ENCODE measurements around the gene MYMK.

Gene MYMK

DNA sequence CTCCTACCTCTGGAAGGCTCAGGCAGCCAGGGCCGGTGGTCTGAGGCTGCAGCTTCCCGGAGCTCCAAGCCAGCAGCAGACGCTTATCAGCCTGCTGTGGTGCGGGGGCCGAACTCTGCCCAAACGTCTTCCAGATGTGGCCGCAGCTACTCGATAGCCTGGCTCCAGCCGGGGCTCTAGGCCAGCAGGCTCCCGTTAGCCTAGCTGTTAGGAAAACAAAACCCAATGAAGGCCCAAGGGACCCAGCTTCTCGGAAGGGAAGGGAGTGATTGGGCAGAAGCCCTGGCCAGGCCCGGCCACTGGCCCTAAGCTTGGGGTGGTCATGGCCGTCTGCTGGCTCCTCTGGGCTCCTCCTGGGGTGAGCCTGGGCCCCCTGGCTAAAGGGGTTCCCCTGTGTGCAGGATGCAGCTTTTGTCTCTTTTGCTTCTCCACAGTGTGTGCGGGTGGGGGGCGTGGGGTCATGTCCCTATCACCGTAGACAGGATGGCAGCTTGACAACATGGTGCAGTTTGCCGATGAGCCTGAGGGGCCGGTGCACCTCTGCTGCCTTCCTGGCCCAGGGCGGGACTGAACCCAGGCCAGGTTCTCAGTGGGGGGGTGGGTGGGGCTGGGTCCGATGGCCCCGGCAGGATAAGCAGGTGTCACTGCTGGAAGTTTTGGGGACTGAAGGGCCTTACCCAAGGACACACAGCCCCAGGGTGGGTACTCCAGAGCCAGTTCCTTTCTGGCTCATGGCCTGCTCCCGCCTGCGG lies 18.7 kb downstream of the MYMK start:
- DNase-seq (ENCODE audit: low read depth in 4 of 4, low spot score in 1 of 4): no peak

DNA sequence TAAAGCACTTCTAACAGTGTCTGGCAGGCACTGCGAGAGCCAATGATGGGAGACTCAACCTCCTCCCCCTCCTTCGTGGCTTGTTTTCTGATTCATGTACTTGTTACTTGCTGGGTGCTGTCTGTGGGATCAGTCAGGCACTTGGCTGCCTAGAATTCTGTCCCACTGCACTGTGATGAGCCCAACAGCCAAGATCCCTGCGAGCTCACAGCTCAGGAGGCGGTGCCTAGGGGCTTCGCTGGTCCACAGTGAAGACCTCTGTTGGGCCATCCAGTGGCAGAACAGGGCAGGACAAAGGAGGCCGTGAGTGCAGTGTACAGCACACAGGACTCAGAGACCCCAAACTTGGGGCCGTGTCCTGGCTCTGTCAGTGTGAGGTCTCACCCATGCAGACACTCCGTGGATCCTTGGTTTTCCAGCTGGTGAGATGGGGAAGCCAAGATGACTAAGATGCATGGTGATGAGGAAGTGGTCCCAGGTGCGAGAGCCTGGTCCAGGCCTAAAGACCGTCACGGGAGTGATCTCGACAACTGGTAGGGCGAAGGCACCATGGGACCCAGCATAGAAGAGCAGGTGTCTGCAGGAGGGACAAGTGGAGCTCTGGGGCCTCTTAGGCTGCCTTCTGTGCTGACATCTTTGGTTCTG lies 19.5 kb downstream of the MYMK start:
- no peak for DNase-seq (ENCODE audit: low read depth in 4 of 4, low spot score in 1 of 4)

DNA sequence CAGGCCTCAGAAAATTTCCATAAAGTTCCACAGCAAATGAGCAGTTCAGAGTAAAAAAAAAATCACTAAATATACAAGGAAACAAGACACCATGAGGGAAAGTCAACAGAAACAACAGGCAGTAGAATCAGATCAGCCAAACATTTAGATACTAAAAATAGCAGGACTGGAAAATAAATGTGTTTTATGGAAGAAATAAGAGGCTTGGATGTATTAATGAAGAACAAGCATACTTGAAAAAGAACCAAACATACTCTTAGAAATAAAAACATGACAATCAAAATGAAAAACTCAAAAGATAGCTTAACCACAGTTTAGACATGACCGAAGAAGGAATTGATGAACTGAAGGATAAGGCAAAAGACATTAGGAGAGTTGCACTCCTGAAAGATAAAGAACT lies 22.6 kb downstream of the MYMK start:
- DNase-seq (ENCODE audit: low read depth in 4 of 4, low spot score in 1 of 4): no peak

DNA sequence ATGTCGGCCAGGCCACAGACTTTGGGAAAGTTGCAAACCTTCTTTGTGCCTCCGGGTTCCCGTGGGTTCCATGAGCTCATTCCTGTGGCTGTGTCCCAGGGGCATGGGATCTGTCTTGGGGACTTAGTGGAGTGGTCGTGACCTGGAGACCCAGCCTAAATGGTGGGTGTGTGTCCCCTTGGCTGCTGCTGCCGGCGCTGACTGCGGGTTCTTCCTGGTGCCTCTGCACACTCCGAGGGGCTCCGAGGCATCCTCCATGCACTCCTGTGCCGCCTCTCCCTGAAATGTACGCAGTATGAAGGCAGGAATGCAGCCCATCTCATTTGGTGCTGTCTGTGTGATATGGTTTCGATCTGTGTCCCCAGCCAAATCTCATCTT lies 24.9 kb downstream of the MYMK start:
- no peak for DNase-seq (ENCODE audit: low read depth in 4 of 4, low spot score in 1 of 4)

DNA sequence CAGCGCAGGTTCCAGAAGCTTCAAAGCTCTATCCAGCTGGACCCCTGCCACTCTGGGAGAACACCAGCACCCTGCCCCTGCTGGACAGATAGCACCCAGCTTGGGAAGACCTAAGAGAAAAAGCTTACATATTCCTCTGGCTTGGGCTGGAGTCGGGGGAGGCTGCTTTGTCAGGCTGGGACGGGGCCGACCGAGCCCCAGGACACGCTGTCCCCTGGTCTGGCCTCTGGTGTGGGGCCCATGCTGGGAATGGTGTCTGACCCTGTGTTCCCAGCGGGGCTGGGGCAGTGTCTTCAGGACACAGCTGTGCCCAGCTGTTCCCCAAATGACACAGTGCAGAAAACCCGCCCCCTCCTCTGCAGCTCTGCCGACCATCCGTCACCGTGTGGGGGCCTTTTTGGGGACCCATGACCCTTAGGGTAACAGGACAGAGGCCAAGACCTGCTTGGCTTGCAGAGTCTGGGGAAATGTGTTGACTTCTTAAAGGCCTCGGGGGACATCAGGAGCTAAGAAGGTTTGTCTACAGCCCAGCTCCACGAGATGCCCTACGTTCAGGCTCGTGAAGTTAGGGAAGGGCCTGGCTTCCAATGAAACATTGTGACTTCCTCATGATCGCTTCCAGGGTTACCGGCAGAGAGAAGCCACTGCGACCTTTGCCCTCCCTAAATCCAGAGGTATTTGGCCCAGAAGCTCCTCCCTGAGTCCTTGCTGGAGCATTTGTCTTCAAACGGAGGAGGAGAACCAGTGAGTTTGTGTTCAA lies 25.4 kb downstream of the MYMK start:
- no peak for DNase-seq (ENCODE audit: low read depth in 4 of 4, low spot score in 1 of 4)

DNA sequence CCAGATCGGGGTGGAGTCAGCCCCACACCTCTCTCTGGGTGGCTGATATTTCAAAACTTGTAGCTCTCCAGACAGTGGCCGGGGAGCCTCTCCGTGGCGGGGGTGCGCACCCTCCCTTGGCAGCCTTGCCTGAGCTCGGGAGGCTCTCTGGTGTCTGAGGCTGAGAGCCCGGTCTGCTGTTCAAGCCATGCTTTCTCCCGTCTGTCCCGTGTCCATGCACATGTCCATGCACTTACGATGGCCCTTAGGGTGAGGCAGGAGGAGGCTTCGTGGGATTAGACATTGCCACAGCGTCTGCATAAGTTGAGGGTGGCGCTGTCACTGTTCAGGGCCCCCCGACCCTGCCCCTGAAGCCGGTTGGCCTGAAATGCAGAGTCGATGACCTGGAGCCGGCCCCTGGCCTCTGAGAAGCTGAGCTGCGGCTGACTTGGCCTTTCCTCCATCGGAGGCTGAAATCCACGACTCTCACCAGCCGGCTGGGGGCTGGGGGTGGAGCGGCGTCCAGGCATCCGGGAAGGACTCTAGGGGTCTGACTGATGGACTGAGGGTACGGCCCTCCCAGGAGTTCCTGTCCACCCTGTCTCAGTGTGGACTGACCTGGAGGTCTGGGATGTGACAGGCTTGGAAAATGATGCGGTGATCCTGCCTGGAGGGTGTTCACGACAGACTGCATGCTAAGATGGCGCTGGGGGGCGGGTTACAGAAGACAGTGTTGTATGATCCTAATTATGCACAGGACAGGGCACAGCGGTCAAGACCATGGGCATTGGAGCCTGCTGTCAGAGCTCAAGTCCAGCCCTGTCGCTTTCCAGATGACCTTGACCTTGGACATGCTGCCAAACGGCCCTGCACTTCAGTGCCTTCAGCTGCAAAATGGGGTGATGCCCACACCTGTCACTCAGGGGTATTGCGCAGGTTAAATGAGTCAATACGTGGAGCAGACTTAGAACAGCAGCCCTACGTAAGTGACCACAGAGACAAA lies 27.6 kb downstream of the MYMK start:
- no peak for DNase-seq (ENCODE audit: low read depth in 4 of 4, low spot score in 1 of 4)

DNA sequence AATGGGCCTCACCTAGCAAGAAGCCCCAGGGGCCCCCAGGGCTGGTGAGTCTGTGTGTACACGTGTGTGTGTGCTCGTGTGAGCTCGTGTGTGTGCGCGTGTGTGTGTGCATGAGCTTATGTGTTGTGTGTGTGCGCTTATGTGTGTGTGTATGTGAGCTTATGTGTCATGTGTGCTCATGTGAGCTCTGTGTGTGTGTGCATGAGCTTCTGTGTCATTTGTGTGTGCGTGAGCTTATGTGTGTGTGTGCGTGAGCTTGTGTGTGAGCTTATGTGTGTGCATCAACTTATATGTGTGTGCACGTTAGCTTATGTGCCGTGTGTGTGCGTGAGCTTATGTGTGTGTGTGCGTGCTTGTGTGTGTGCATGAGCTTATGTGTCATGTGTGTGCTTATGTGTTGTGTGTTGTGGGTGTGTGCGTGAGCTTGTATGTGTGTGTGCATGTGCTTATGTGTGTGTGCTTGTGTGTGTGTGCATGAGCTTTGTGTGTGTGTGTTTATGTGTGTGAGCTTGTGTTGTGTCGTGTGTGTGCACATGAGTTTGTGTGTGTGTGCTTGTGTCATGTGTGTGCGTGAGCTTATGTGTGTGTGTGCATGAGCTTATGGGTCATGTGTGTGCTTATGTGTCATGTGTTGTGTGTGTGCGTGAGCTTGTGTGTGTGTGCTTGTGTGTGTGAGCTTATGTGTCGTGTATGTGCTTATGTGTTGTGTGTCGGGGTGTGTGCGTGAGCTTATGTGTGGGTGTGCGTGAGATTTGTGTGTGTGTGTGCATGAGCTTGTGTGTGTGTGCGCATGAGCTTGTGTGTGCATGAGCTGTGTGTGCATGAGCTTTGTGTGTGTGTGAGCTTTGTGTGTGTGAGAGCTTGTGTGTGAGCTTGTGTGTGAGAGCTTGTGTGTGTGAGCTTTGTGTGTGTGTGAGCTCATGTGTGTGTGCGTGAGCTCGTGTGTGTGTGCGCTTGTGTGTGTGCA lies 29.1 kb downstream of the MYMK start:
- DNase-seq (ENCODE audit: low read depth in 4 of 4, low spot score in 1 of 4): no peak

DNA sequence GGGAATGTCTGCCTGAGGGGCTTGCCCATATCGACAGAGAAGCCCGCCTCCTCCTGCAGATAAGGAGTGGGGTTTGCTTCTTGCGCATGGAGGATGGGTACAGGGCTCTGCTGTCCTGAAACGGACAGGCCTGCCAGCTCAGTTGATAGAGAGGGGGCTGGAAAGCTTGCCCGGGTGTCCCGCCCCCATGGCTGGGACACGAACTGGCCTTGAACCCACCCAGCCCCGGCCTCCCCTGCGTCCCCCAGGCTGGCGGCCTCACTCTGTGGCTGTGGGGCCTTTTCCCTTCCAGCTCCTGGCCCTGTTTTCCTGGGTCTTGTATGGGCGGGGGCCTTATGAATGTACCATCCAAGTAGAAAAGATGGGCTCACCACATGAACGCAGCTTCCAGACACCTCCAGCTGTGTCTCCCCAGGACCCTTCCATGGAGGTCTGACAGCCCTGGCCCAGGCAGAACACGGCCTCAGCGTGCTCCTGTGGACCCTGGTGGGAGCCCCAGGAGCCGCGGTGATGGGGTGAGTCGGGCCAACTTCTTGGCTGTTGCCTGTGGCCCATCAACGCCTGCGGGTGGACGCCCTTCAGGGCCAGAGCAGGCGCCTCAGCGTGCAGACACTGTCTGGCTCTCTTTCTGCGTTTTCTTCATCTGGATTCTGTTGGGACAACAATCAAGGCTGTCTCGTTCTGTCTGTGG lies 30.0 kb downstream of the MYMK start:
- no peak for DNase-seq (ENCODE audit: low read depth in 4 of 4, low spot score in 1 of 4)

DNA sequence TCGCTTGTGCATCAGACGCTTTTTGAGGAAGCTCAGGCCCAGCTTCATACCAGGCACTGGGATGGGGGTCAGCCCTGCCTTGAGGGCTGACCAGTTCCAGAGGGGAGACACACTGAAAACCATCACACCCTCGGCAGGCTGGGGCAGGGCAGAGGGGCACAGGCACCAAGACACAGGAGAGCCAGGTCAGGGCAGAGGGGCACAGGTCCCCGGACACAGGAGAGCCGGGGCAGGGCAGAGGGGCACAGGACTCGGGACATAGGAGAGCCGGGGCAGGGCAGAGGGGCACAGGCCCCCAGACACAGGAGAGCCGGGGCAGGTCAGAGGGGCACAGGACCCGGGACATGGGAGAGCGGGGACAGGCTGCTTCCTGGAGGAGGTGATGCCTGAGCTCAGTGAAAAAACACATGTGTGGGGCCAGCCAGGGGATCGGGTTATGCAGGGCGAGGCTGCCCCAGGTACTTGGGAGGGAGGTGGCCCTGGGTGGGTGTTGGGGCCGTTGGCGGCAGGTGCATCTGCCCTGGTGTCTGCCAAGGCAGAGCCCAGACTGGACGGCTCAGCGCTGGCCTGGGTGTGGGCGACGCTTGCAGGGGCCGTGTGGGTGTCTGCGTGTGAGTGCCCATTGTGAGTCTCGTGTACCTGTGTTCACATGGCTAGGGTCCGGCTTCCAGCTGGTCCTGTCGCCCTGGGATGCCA lies 30.8 kb downstream of the MYMK start:
- DNase-seq (ENCODE audit: low read depth in 4 of 4, low spot score in 1 of 4): no peak

DNA sequence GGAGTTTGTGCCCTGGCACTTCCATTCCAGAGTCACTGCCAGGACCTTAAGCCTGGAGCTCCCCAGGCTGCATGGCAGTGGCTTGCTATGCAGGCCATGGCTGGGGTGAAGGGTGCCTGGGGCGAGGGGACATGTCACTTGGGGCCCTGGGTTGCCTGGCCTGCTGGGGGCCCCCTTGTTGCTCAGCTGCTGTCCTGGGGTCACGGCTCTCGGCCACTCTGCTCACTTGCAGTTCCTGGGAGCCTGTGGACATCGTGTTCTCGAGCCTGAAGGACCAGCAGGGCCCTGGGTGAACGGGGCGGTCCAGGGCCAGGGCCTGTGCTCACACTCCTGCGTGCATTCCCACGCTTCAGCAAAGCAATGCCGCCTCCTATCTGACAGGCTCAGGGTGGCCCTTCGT lies 31.3 kb downstream of the MYMK start:
- DNase-seq (ENCODE audit: low read depth in 4 of 4, low spot score in 1 of 4): no peak

DNA sequence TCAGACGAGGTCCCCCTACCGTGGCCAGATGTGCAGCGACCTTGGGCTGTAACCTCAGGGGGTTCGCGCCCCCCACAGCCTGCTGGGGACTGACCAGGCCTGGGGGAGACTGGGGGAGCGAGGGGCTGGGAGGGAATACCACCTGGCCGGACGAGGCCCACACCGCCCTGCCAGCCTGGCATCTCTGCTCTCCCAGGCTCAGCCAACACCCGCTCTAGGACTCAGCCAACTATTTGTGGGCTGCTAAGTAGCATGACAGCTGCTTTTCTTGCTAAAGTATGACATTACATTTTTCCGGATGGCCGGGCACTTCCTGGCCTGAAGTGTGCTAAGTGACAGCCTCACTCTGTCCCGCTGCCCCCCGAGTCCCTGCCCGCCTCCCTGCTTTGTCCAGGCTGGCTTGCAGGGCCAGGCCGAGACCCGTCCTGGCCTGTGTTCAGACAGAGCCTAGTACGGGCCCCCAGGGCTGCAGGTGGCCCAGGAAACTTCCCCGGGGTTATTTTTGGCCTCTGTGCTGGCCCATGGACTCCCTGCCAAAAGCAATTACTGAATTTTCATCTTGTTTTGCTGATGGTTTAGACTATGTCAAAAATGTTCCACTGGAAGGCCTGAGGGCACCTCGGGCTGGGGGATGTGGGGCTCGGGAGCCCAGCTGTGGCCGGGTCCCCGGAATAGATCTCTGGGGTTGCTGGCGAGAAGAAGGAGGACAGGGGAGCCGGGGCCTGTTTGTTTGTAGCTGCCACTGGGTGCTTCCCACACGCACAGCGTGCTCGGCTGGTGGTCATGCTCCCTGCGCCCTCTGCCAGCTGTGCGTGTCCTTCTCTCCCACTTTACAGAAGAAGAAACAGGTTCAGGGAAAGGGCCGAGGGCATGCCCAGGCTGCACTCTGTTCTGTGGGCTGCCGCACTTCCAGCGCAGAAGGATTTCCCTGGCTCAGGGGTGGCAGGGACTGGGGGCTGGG lies 32.4 kb downstream of the MYMK start:
- DNase-seq (ENCODE audit: low read depth in 4 of 4, low spot score in 1 of 4): no peak

DNA sequence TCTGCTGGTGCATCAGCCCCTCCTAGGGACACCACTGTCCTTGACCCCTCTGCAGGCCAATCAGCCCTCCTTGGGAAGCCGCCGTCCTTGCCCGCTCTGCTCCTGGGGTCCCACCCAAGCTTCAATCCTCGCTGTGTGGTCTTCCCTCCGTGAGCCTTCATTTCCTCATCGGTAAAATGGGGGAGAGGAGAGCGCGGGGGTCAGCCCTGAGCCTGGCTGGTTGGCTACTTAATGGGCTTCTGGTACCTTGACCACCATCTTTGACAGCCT lies 33.2 kb downstream of the MYMK start:
- no peak for DNase-seq (ENCODE audit: low read depth in 4 of 4, low spot score in 1 of 4)

DNA sequence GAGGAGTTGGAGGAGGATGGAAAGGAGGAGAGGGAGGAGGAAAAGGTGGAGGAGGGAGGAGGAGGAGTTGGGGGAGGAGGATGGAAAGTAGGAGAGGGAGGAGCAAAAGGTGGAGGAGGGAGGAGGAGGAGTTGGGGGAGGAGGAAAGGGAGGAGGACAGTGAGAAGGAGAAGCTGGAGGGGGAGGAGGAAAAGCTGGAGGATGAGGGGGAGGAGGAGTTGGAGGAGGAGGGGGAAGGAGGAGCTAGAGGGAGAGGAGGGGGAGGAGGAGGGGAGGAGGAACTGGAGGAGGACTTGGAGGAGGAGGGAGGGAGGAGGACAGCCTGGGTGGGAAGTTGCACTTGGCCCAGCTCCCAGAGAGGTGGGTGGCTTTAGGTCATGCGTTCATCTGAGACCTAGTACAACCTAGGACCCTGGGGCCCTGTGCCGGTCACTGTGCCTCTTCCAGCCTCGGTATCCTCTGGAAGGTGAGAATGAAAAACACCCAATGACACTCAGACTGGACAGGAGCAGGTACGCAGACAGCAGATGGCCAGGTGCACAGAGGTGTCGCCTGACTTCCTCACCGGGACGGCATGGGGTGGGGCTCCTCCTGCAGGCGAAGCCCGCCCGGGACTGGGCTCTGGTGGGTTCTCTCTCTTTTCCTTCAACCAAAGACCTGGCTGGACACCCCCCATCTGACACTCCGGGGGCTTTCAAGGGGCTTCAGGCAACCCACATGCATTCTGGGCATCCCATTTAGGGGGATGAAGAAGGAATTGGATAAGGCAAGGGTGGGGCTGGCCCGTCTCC lies 33.7 kb downstream of the MYMK start:
- no peak for DNase-seq (ENCODE audit: low read depth in 4 of 4, low spot score in 1 of 4)

DNA sequence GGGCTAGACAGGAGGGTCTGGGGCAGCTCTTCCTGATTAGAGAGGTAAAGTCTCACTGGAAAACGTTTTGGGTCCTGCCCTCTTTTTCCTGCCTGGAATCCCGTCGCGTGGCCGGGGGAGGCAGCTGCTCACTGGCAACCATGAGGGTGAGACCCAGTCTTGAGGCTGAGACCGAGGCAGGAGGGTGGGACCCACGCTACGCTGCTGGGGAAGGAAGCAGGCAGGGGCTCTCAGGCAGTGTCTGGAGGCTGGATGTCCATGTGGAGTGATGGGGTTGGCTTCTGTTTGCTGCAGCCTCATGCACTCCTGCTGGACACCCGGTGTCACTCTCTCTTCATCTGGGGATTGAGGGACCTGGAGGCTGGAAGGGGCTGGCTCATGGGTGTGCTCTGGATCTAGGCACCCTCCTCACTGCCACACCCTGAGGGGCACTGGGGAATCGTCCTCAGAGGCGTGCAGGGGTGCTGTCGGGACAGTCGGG lies 34.5 kb downstream of the MYMK start:
- no peak for DNase-seq (ENCODE audit: low read depth in 4 of 4, low spot score in 1 of 4)

DNA sequence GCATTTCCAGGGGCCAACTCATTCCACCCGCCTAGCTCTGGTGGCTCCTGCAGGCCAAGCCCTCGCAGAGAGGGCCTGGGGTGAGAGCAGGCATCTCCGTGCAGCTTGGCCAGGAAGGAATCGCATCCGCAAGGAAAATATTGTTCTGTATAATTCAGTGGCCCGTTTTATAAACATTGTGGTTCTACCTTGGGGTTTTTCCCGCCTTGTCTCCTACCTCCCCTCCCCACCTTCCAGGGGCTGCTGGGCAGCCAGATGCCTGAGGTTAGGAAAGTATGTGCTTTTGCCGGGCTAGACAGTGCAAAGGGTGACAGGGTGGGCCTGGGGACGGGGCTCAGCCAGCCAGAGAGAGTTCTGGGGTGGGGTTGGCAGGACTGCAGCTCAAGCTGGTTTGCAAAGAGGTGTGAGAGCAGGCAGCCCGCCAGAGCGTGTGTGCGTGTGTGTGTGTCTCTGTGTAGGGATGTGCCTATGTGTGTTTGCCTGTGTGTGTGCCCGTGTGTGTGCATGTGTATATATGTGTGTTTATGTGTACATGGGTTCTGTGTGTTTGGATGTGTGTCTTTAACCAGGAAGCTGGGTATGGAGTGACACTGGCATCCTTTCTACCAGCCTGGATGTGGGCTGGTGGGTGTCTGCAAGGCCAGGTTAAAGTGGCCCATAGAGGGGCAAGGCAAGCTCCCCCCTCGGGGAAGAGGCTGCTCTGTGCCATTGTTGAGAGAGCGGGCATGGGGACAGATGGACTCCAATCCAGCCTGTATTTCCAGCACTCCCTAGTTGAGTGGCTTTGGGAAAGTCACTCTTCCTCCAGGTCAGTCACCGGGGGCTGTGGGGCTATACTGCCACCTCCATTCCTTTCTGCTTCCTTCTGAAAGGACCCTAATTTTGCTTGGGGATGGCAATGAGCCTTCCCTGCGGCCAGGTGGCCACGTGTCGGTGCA lies 35.2 kb downstream of the MYMK start:
- DNase-seq (ENCODE audit: low read depth in 4 of 4, low spot score in 1 of 4): no peak

DNA sequence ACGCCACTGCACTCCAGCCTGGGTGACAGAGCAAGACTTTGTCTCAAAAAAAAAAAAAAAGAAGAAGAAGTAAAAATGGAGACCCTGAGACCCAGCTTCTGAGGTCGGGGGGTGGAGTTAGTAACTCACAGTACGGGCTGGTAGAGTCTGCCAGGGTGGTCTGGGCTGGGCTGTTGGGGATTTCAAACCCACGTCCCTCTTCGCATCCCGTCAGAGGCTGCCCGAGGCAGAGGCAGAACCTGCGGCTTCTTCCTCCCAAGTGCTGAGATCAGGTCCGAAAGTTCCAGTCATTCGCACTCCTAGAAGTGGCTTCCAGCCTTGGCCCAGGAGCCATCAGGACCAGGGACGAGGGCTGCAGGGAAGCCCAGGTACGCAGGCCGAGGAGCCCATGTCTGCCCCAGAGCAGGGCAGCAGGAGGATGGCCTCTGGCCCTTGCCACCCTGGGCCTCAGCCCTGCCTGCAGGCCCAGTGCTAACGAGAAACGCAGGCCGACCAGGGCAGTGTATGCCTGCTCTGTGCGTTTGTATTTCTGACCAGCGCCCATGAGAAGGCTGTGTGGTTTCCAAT lies 36.0 kb downstream of the MYMK start:
- DNase-seq (ENCODE audit: low read depth in 4 of 4, low spot score in 1 of 4): no peak

Data from stimulated activated CD4-positive, alpha-beta T cell treated with anti-CD3 and anti-CD28 coated beads, Interleukin-1b, Interleukin-23, amount 100 ng/mL, for 24 hours (primary cell).